Stromal cell of bone marrow (primary cell): ENCODE data around the gene ATP5IF1.

ENCODE experiments used
- DNase-seq: peaks from one replicate; pipeline ENCODE4 v3.0.0-alpha.2; 2012; ENCODE audit warnings: low read depth

ATP5IF1 gene

GRCh38 chr1:28265577-28265976 lies 29.7 kb downstream of the ATP5IF1 start:
- DNase-seq, result no peak

DNA sequence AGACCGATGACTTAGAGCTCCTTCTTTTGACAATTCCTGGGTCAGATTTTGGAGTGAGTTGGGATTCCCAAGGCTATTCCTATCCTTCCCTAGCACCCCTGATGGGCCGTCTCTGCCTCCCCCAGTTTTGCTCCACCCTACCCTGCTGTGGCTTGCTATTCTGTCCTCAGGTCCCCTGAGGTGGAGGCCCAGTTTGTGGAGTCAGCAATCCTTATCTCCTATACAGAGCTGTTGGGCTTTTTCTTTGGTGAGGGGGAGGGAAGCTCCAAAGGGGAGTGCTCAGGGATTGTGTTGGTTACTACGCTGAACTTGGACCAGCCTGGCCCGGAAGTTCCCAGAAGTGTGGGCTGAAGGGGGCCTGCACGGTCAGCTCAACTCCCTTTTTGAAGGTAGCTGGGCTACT lies 31.0 kb downstream of the ATP5IF1 start:
- DNase-seq, result no peak

- no peak for DNase-seq
Observed at GRCh38 chr1:28267633-28268032, 31.7 kb downstream of the ATP5IF1 start.

DNA sequence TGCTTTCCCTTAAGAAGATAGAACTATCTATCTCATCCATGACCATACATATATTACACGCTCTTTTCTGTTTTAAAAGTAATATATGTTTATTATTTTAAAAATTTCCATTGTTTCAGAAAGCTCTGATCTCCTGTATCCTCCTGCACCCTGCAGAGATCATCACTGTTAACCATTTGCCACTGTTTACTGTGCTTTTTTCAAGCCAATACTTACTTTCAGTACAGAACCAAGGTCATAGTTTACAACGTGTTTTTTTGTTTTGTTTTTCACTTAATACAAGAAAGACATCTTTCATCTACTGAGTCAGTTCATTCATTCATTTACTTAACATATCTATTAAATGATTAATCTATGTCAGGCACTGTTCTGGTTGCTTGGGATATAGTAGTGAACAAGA lies 33.6 kb downstream of the ATP5IF1 start:
- DNase-seq, result no peak

- DNase-seq, result no peak
Observed at GRCh38 chr1:28272215-28272852, 36.4 kb downstream of the ATP5IF1 start.

- DNase-seq, result no peak
Observed at GRCh38 chr1:28273216-28273860, 37.4 kb downstream of the ATP5IF1 start.

GRCh38 chr1:28278763-28279162 lies 42.8 kb downstream of the ATP5IF1 start:
- no peak for DNase-seq

DNA sequence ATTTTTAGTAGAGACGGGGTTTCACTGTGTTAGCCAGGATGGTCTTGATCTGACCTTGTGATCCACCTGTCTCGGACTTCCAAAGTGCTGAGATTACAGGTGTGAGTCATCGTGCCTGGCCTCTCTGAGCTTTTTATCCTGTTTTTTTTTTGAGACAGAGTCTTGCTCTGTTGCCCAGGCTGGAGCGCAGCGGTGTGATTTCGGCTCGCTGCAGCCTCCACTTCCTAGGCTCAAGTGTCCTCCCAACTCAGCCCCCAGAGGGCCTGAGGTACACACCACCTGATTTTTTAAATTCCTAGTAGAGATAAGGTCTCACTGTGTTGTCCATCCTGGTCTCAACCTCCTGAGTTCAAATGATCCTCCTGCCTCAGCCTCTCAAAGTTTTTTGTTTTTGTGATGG lies 43.8 kb downstream of the ATP5IF1 start:
- DNase-seq, result no peak

- DNase-seq, result no peak
Observed at GRCh38 chr1:28280501-28280900, 44.6 kb downstream of the ATP5IF1 start.

DNA sequence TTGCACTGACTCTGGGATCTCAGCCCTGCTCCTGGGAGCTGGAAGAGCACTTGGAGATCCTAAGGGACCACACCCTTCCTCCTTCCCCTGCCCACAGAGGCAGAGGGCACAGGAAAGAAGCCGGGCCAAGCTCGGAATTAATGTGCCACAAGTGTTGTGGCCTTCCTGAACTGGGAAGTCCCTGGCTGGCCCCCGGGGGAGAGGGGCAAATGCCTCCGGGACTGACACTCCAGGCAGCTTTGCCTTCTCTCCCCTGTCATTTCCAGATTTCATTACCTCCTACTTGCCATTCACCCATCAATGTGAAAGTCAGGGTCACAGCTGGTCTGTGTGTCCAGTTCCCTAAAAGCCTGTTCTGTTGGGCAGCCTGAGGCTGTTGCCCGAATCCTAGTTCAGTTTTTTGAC lies 45.1 kb downstream of the ATP5IF1 start:
- no peak for DNase-seq

DNA sequence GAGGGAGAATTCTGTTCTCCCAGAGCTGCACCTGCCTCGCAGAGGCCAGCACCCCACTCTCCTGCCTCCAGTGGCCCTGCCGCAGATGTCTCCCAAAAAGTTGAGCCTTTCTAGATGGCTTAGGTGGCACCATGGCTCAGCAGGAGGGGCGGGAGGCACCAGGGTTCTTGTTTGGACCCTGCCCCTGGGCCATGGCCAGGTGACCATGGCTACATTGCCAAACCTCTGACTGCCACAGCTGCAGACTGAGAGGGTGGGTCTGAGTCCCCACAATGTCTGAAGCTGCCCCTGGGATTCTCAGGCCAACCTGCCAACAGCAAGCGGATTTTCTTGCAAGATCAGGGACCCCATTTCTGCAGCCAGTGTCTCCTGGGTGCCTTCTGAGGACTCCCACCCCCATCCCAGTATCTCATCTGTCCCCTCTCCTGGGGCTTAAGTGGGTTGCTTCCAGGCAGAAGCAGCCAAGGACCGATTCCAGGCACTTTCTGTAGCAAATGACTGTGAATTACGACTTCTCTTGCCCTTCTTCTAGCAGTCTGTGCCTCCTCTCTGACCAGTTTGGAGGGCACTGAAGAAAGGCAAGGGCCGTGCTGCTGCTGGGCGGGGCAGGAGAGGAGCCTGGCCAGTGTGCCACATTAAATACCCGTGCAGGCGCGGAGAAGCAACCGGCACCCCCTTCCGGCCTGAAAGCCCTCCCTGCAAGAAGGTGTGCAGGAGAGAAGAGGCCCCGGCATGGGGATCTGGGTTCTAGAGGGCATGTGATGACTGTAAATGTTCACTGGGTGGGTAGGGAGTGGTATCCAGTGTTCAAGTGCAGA lies 45.9 kb downstream of the ATP5IF1 start:
- no peak for DNase-seq

- no peak for DNase-seq
Observed at GRCh38 chr1:28282426-28283407, 46.8 kb downstream of the ATP5IF1 start.

DNA sequence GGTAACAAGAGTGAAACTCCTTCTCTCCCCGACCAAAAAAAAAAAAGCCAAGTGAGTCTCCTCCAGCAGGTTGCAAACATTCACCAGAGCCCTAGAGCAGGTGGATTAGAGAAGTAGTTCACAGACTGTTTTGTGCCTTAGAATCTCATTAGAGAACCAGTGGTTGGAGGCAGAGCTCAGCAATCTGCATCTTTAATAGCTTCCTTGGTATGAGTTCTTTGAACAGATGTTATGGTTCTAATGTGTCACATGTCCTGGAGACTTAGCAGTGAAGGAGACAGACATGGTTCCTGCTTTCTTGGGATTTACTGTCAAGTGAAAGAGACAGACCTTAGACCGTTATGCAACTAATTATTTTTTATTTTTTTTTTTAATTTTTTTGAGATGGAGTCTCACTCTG lies 50.2 kb downstream of the ATP5IF1 start:
- DNase-seq, result no peak
